HG02759 (cell line): Measurements from ENCODE around the gene FRMD7.
"Not testable (repeated sequence)": the region's sequence is repeated elsewhere in the genome, so short reads cannot be mapped to it uniquely, and the experiment has no call there.

Experiments
- ATAC-seq: cut with Tn5 transposase; IDR thresholded peaks from one replicate; pipeline ENCODE4 v1.9.1; 2021; ENCODE audit warnings: mild to moderate bottlenecking, moderate library complexity; ENCODE audit not compliant: unreplicated experiment

Gene FRMD7, protein sequence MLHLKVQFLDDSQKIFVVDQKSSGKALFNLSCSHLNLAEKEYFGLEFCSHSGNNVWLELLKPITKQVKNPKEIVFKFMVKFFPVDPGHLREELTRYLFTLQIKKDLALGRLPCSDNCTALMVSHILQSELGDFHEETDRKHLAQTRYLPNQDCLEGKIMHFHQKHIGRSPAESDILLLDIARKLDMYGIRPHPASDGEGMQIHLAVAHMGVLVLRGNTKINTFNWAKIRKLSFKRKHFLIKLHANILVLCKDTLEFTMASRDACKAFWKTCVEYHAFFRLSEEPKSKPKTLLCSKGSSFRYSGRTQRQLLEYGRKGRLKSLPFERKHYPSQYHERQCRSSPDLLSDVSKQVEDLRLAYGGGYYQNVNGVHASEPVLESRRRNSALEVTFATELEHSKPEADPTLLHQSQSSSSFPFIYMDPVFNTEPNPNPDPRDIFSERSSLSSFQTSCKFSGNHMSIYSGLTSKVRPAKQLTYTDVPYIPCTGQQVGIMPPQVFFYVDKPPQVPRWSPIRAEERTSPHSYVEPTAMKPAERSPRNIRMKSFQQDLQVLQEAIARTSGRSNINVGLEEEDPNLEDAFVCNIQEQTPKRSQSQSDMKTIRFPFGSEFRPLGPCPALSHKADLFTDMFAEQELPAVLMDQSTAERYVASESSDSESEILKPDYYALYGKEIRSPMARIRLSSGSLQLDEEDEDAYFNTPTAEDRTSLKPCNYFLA

DNA sequence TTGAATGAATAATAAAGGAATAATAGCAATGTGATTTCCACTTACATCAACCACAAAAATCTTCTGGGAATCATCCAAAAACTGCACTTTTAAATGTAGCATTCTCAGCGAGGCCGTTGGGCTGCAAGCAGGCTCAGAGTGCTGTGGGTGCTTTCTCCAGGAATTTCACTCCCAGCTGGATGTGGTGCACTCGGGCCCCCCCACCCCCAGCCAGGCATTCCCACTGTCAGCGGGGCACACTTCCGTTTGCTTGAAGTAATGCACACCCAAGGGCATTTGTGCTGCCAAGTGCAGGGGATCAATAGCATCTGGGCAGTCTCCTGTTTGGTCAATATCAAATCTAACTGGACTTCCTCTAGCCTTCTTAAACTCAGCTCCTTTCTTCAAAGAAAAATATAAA, at the start of gene FRMD7:
Gene FRMD7, minus strand, starts transcription at position 278 of the 400 bp plus-strand sequence. Its CDS starts 176 bp downstream, at position 102.
- ATAC-seq = no peak

DNA sequence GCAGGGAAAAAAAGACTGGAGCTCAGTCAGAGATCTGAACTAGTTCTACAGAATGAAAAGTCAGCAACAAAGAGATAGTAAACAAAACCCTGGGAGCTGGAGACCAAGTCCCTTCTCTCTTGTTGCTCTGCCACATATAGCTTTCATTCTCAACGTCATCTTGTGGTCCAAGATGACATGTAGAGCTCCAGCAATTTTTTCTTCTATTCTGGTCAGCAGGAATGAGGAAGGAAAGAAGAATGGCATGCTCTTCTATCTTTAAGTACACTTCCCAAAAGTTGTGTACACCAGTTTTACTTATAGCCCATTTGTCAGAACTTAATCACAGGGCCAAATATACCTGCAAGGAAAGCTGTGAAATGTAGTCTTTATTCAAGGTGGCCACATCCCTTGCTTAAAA, 45.8 kb upstream of the FRMD7 start:
- ATAC-seq = no peak

DNA sequence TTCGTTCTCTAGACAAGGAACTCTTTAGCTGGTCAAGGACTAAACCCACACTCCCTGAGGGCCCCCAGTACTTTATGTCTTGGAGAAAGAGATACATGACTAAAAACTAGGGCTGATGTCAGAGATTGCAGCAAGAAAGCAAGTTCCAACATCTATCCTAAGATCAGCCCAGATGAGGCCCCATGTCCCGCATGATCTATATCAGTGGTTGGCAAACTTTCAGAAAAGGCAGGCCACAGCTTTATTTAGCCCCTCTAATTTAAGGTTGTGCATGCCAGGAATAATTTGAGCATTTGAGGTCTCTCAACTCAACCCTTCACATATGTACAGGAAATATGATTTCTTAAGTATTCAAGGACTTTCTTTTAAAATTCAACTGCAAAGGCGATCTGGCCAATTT, 44.1 kb upstream of the FRMD7 start:
- no peak for ATAC-seq

DNA sequence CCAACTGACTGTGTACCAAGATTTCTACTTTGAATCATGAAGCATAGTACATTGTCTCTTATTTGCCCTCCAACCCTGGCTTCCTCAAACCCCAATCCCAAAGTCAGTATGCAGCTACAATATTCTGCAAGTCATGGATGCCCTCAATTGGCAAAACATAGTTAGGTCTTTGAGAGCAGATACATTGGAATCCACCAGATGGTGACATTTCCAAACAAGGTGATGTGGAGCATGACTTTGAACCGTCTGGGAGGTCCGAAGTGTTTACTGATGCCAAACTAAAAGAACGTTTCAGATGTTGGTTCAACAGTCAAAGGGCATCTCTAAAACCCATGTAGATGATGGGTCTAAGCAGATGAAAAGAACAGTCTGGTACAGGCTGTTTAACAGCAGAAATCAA, 43.7 kb upstream of the FRMD7 start:
- no peak for ATAC-seq

DNA sequence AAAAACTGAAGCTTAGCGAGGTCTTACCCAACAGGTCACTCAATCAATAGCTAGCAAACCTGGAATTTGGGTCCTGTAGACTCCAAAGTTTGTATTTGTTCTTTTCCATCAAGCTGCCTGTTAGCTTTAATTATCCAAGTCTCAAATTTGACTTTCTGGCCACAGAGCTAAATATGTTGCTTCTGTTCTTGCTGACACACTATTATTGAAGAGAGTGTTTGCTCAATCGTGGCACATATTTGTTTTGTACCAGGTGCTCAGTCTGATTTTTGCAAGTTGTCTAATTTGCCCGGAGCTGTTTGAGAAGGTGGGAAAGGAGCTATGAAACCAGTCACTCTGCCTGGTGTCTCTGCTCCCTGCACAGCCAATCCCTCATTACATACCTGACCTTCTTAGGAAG, 41.7 kb upstream of the FRMD7 start:
- no peak for ATAC-seq

DNA sequence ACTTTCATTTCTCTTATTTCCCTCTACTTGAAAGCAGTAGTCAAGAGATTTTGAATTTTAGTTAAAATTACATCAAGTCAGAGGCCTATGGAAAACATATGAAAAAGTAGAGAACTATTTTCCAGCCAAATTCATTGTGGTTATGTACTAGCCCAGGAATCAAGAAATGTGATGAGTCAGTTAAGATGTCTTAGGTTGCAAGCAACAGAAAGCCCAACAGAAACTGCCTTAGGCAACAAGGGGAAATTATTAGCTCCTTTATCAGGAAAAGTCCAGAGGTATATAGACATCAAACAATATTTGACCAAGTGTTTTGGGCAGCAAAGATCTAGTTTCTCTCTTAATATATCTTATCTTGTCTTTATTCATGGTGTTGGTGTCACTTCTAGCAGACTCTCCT, 37.8 kb upstream of the FRMD7 start:
- ATAC-seq = no peak

DNA sequence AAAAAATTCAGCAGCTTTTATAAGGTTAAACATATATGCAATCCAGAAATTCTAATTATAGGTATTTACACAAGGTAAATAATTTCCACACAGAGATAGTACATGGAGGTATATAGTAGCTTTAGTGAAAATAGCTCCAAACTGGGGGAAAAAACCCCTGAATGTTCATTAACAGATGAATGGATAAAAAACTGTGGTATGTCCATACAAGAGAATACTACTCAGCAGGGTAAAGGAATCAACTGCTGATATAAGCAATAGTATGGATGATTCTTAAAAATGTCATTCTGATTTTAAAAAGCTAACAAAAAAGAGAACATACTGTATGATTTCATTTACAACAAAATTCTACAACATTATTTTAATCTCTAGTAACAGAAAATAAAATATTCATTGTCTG, 37.2 kb upstream of the FRMD7 start:
- no peak for ATAC-seq

DNA sequence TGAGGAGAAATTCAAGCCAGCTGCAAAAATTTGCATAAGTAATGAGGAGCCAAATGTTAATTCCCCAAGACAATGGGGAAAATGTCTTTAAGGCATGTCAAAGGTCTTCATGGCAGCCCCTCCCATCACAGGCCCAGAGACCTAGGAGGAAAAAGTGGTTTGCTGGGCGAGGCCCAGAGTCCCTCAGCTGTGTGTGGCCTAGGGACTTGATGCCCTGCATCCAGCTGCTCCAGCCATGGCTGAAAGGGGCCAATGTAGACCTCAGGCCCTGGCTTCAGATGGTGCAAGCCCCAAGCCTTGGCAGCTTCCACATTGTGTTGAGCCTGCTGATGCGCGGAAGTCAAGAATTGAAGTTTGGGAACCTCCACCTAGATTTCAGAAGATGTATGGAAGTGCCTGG, 35.3 kb upstream of the FRMD7 start:
- ATAC-seq = not testable (repeated sequence)

DNA sequence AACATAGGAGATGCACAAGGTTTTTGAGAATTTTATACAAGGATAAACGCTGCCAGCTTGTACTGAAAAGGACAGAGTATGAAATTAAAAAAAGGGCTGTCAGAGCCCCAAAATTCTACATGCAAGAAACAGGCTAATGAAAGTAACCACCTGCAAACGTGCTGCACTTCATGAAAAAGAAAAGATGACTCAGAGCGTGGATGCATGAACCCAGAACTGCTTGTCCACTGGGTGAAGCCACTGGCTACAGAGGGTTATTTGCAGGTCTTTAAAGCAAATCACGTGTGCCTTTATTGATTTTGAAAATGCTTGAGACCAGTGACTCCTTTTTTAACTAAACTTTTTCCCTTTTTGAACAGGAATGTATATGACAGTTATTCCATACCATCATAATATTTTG, 25.3 kb upstream of the FRMD7 start:
- no peak for ATAC-seq

DNA sequence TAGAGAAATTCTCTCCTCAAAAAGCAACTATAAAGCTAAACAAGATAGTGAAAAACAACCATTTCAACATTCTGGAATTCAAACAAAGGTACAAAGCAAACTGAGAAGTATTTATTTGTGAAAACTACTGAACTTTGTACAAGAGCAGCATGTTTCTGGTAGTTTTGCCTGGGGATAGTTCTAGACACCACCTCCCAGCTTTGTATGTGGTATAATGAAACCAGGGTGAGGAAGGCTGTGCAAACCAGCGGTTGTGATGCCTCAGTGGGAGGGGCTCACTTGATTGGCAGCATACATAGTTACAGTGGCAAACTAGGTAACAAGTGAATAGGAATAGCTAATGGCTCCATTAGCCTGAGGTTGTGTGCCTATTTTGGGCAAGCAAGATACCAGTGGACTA, 18.6 kb upstream of the FRMD7 start:
- ATAC-seq = no peak

DNA sequence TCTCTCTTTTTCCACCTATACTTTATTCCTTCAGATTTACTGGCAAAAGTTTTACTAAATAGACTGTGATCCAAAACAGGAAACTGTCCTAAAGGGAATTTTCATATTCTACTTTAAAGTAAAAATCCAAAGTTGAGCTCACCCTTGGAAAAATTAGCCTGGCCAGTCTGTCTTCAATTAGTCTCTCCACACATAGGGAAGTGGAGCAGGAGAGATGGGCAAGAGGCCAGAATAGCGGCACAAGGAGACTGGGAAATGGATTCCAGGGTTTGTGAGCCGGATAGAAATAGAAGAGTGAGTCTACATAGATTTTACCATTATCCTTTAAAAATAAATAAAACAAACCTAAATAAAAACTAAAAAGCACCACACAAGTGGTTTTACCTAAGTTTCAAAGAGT, 16.2 kb upstream of the FRMD7 start:
- ATAC-seq = no peak

DNA sequence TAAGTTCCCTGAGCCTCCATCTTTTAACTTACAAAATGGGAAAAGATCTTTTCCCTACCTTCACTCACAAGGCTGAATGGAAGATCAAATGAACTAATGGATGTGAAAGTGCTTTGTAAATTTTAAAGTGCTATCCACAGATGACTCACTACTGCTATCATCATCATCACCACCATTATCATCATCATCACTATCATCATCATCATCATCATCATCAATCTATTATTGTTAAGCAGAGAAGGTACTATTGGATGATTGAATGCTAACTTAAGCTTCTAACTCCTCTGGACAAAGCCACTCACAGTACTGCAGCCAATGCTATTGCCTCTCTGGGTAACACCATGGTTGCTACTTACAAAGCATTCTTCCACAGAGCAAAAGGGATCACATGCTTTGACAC, 1.9 kb downstream of the FRMD7 start:
- ATAC-seq = no peak

DNA sequence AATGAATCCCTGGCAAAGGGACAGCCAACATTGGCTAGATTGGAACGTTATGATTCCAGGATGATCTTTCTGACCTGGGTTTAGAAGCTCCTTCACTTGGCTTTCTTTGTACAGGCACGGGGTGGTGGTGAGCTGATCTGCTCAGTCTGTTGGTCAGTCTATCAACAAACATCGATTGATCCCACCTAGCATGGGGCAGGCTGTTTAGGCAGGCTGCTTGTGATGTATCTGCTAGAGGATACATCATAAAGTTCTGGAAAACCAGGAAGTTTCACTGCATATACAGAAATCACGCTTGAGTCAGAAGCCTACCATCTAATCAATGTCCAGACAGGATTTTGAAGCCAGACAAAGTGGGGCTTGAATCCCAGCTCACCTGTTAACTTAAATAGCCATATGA, 6.9 kb downstream of the FRMD7 start:
- ATAC-seq = no peak

DNA sequence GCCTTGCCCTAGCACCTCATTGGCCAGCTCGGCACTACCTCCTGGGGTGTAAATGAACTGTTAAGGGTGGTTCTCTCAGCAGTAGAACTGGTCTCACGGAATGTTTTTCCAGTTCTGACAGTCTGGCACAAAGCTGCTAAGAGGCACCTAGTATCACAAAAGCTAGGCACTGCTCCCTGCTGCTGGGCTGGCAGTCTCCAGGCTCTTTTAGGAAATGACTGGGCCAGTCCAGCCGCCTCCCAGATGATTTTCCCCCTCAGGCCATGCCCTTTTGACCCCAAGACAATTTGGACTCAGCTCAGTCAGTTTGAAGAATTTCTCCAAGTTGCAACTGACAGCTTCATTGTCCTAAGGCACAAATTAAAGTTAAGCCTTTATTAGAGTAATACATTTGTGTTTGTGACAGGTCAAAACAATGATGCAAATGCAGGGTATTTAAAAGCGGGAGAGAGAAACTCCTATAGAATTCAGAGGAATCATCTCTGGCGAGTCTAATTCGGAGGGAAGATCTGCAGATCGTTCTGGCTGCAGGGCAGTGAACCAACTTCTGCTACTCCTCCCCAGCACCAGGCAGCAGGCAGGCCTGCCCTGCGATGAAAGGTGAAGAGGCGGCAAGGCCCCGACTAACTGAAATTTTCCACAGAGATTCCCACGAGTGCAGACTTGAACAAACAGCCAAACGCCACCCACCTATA, 7.9 kb downstream of the FRMD7 start:
- ATAC-seq = no peak

DNA sequence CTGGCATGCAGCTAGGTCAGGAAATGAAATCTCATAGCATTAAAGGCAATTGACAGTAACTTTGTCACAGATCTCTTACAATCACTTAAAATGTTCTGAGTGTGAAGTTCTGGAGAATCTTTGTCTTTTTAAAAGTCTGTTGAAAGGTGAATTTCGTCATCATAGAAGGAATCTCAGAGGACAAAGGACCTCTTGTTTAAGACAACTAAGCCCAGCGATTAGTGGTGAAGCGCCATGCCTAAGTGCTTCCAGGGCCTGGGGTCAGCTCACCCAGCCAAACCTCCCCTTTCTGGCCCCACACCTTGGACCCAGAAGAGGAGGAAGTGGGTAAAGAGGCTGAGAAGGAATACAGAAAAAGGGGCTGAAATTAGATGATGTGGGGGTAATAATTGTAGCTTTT, 8.5 kb downstream of the FRMD7 start:
- ATAC-seq = no peak

DNA sequence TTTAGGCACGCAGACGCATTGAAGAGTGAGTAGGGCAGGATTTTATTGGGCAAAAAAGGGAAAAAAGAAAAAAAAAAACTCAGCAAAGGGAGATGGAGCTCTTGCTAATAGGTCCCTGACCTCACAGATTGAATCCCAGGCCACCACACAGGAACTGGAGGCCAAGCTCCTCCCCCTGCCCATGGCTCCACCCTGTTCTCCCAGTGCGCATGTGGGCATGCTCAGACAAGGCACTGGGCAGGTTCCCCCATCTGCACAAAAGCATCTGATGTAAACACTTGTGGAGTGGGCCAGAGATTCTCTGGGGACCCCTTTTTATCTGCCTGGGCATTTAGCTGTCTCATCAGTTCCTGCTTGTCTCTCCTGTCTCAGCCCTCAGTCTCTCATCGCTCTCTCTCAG, 9.5 kb downstream of the FRMD7 start:
- no peak for ATAC-seq

DNA sequence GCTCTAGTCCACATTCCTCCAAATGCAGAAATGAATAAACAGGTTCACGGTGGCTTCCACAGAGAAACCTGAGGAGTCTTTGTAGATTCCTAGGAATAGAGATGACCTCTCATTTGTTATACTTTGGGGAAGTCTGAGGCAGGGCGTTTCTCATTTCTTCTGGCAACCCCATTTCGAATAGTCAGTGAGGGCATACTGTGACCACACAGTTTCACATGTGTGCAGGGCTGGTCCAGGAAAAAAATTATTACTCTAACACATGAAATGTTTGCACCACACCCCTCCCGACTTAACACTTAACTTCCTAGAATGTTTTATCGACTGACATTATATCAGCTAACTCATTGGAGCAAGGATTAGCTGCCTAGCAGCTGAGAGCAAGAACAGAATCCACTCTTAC, 12.0 kb downstream of the FRMD7 start:
- no peak for ATAC-seq

DNA sequence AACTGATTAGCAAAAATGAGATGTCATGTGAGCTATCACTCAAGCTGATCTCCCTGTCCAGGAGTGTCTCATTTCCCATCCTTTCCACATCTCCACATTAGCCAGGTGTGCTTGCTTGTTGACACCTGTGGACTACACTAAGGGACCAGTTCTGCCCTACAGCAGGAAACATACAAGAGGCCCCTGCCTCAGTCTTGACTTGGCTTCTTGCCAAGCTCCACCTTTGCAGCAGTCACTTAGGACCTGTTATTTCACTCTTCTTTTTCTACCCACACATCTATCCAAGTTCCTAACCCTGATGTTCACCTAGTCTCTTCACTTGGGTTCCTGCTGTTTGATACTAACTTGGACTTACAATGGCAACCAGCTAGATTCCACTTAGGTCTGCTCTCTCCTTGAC, 13.2 kb downstream of the FRMD7 start:
- no peak for ATAC-seq

DNA sequence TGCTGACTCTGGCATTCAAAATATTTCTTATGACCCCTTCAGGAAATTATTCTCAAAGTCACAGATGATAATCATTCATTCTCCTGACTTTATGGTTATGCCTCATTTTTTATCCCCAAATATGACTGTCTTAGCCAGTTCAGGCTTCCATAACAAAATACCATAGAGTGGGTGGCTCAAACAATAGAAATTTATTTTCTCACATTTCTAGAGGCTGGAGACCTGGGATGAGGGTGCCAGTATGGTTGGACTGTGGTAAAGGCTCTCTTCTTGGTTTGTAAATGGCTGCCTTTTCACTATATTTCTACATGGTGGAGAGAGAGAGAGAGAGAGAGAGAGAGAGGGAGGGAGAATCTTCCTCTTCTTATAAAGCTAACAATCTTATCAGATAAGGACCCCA, 20.5 kb downstream of the FRMD7 start:
- no peak for ATAC-seq

DNA sequence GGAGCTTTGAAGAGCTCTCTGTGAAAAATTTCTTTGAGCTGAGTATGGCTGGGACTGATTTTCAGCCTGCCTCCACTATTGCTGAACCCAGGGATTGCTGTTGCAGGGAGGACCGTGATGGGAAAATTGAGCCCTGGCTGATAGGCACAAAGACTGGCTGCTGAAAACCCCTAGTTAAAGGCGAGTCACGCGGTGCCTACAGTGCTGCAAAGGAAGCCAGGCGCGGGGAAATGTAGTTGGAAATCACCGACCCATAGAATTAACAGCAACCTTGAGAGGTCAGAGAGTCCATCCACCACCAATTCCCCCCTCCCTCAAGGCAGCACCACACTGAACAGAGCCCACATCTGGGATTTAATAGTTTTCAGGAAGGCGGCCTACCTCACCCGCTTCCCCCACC, 26.0 kb downstream of the FRMD7 start:
- no peak for ATAC-seq

DNA sequence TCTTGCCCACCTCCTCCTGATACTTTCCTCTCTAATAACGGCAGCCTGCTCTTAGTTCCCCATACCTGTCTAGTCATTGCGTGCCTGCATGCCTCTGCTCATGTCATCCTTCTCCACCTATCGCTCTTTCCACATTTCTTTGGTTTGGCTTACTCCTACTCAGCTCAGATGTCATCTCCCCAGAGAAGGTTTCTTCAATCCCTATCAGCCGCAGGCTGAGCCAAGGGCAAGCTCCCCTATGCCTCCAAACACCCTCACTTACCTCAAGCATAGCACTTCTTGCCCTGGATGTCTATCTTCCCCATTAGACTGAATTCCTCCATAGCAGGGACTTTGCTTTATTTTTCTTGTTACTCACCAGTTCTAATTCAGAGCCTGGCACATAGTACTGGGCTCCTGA, 26.6 kb downstream of the FRMD7 start:
- ATAC-seq = no peak

DNA sequence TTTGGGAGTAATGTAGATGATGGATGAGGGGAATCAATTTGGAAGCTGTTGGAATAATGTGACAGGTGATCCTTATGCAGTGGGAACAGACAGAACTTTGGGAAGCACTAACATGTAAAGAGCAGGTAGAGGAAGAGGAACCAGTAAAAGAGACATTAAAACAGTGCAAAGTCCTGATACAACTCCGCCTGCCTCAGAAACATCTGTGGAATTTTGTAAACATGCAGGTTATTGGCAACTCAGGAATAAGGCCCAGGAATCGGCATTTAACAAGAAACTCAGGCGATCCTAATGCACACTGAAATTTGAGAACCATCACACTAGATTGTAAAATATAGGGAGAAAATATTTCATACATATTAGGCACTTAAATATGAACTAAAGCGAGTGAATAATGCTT, 29.1 kb downstream of the FRMD7 start:
- ATAC-seq = not testable (repeated sequence)
